GM21737 (cell line): ENCODE measurements around the gene ZNF10.

Experiments
- ATAC-seq: cut with Tn5 transposase; IDR thresholded peaks from one replicate; pipeline ENCODE4 v1.9.1; 2021; ENCODE audit warnings: mild to moderate bottlenecking, moderate library complexity; ENCODE audit not compliant: unreplicated experiment

ZNF10 gene

DNA sequence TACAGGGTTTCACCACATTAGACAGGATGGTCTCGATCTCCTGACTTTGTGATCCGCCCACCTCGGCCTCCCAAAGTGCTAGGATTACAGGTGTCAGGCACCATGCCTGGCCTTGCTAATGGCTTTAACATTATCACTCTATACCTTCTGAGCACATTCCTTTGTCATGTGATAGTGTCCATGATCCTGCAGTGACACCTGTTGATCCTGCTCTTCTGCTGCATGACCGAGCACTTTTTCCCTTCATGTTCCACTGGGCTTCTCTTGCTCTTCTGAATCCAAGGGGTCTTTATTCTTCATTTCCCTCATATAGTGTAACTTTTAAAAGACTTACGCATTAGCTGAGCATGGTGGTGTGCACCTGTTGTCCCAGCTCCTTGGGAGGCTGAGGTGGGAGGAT lies 62.4 kb downstream of the ZNF10 start:
- no peak for ATAC-seq

DNA sequence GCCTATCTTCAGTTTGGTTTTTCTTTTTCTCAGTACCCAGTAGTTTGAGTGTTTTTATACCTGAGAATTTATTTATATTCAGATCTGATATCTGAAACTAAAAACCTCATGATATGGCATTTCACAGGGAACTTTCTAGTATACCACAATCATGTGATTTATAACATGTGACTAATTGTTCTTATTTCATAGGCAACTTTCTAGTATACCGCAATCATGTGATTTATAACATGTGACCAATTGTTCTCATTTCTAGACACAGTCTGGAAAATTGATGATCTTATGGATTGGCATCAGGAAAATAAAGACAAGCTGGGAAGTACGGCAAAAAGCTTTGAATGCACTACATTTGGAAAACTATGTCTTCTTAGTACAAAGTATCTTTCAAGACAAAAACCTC lies 71.5 kb downstream of the ZNF10 start:
- no peak for ATAC-seq

DNA sequence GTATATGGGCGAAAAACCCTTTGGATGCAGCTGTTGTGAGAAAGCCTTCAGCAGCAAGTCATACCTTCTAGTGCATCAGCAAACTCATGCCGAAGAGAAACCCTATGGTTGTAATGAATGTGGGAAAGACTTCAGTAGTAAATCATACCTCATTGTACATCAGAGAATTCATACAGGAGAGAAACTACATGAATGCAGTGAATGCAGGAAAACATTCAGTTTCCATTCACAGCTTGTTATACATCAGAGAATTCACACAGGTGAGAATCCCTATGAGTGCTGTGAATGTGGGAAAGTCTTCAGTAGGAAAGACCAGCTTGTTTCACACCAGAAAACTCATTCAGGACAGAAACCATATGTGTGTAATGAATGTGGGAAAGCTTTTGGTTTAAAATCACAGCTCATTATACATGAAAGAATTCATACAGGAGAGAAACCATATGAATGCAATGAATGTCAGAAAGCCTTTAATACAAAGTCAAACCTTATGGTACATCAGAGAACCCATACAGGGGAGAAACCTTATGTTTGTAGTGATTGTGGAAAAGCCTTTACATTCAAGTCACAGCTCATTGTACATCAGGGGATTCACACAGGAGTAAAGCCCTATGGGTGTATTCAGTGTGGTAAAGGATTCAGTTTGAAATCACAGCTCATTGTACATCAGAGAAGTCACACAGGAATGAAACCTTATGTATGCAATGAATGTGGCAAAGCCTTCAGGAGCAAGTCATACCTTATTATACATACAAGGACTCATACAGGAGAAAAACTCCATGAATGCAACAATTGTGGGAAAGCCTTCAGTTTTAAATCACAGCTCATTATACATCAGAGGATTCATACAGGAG lies 72.3 kb downstream of the ZNF10 start:
- ATAC-seq, result no peak

DNA sequence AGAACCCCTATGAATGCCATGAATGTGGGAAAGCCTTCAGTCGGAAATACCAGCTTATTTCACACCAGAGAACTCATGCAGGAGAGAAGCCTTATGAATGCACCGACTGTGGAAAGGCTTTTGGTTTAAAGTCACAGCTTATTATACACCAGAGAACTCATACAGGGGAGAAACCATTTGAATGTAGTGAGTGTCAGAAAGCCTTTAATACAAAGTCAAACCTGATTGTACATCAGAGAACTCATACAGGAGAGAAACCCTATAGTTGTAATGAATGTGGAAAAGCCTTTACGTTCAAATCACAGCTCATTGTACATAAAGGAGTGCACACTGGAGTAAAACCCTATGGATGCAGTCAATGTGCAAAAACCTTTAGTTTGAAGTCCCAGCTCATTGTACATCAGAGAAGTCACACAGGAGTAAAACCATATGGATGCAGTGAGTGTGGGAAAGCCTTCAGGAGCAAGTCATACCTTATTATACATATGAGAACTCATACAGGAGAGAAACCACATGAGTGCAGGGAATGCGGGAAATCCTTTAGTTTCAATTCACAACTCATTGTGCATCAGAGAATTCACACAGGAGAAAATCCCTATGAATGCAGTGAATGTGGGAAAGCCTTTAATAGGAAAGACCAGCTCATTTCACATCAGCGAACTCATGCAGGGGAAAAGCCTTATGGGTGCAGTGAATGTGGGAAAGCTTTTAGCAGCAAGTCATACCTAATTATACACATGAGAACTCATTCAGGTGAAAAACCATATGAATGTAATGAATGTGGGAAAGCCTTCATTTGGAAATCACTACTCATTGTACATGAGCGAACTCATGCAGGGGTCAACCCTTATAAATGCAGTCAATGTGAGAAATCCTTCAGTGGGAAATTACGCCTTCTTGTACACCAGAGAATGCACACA lies 73.2 kb downstream of the ZNF10 start:
- no peak for ATAC-seq

DNA sequence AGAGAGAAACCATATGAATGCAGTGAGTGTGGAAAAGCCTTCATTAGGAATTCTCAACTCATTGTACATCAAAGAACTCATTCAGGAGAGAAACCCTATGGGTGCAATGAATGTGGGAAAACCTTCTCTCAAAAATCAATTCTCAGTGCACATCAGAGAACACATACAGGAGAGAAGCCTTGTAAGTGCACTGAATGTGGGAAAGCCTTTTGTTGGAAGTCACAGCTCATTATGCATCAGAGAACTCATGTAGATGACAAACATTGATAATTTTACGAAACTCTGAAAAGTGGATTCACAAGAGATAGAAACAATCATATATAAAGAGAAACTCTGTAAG lies 73.8 kb downstream of the ZNF10 start:
- no peak for ATAC-seq

DNA sequence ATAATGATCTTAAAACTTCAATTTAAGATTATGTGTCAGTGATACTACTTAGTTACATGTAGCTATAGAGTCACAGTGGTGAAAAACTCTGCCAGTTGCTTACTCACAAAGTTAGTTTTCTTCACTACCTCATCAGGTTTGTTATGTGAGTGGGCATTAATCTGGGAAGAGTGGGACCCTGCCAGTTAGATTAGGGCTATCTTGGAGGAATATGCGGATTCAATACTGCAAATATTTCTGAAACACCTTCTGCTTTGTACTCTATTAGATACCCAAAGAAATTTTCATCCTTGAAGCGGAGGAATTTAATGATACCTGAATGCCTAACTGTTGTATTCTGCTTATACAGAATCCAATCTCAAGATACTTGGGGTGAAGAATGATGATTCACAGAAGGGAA lies 76.0 kb downstream of the ZNF10 start:
- no peak for ATAC-seq
